ENCODE results near the gene ARHGAP44.

The ARHGAP44 gene

GRCh38 chr17:13005530-13005929, 216.2 kb downstream of the ARHGAP44 start:
- H3K4me3 ChIP-seq (replicated peaks; ENCODE audit: insufficient read depth, low read length) = no peak overlapping the region
- H3K27me3 ChIP-seq (ENCODE audit: insufficient read depth, poor library complexity, severe bottlenecking) = no peaks in the 10 kb centered on the region
- H3K27ac ChIP-seq (replicated peaks) = no peak overlapping the region
- TF ChIP-seq, protein P1, sequence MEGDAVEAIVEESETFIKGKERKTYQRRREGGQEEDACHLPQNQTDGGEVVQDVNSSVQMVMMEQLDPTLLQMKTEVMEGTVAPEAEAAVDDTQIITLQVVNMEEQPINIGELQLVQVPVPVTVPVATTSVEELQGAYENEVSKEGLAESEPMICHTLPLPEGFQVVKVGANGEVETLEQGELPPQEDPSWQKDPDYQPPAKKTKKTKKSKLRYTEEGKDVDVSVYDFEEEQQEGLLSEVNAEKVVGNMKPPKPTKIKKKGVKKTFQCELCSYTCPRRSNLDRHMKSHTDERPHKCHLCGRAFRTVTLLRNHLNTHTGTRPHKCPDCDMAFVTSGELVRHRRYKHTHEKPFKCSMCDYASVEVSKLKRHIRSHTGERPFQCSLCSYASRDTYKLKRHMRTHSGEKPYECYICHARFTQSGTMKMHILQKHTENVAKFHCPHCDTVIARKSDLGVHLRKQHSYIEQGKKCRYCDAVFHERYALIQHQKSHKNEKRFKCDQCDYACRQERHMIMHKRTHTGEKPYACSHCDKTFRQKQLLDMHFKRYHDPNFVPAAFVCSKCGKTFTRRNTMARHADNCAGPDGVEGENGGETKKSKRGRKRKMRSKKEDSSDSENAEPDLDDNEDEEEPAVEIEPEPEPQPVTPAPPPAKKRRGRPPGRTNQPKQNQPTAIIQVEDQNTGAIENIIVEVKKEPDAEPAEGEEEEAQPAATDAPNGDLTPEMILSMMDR (IDR thresholded peaks at IDR 0.05; ENCODE audit: insufficient read depth, low read length) = no peak
- TF ChIP-seq, protein P2, sequence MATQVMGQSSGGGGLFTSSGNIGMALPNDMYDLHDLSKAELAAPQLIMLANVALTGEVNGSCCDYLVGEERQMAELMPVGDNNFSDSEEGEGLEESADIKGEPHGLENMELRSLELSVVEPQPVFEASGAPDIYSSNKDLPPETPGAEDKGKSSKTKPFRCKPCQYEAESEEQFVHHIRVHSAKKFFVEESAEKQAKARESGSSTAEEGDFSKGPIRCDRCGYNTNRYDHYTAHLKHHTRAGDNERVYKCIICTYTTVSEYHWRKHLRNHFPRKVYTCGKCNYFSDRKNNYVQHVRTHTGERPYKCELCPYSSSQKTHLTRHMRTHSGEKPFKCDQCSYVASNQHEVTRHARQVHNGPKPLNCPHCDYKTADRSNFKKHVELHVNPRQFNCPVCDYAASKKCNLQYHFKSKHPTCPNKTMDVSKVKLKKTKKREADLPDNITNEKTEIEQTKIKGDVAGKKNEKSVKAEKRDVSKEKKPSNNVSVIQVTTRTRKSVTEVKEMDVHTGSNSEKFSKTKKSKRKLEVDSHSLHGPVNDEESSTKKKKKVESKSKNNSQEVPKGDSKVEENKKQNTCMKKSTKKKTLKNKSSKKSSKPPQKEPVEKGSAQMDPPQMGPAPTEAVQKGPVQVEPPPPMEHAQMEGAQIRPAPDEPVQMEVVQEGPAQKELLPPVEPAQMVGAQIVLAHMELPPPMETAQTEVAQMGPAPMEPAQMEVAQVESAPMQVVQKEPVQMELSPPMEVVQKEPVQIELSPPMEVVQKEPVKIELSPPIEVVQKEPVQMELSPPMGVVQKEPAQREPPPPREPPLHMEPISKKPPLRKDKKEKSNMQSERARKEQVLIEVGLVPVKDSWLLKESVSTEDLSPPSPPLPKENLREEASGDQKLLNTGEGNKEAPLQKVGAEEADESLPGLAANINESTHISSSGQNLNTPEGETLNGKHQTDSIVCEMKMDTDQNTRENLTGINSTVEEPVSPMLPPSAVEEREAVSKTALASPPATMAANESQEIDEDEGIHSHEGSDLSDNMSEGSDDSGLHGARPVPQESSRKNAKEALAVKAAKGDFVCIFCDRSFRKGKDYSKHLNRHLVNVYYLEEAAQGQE (IDR thresholded peaks at IDR 0.05; ENCODE audit: insufficient replicate concordance, low read depth) = no peak
- TF ChIP-seq GABPA (IDR thresholded peaks at IDR 0.05; ENCODE audit: low read depth) (no peak), POLR2AphosphoS5 (IDR thresholded peaks at IDR 0.05; ENCODE audit: low read depth) (no peak), SPI1 (IDR thresholded peaks at IDR 0.05; ENCODE audit: borderline replicate concordance, low read depth) (no peak)
- no peak for DNase-seq (ENCODE audit: low read depth in 1 of 2, low spot score in 1 of 2)

GRCh38 chr17:13008461-13008860, 219.2 kb downstream of the ARHGAP44 start:
- no peak overlapping the region for H3K27ac ChIP-seq (replicated peaks)
- TF ChIP-seq, protein P2 (IDR thresholded peaks at IDR 0.05; ENCODE audit: insufficient replicate concordance, low read depth) = no peak
- TF ChIP-seq GABPA (IDR thresholded peaks at IDR 0.05; ENCODE audit: low read depth) = no peak
- TF ChIP-seq, protein P1 (IDR thresholded peaks at IDR 0.05; ENCODE audit: insufficient read depth, low read length) = no peak
- TF ChIP-seq SPI1 (IDR thresholded peaks at IDR 0.05; ENCODE audit: borderline replicate concordance, low read depth) = no peak
- no peak for TF ChIP-seq POLR2AphosphoS5 (IDR thresholded peaks at IDR 0.05; ENCODE audit: low read depth)
- no peaks in the 10 kb centered on the region for H3K27me3 ChIP-seq (ENCODE audit: insufficient read depth, poor library complexity, severe bottlenecking)
- DNase-seq (ENCODE audit: low read depth in 1 of 2, low spot score in 1 of 2) = no peak
- H3K4me3 ChIP-seq (replicated peaks; ENCODE audit: insufficient read depth, low read length) = no peak overlapping the region

DNA sequence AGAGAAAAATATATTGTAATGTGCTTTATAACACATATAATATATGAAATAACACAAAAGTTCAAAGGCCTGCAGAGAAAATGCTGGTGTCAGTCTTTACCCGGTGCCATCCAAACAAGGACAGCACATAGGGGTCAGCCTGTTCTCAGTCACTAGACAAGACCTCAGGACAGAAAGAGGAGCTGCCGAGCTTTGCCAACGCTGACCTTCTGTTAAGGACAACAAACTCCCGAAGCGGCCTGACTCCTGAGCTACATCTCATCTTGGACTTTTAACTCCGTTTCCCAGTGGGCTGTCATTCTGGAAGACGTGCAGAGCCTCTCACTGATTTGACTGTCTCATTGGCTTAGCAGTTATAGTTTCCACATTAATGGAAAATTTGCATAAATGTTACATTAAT, 221.7 kb downstream of the ARHGAP44 start:
- TF ChIP-seq GABPA (IDR thresholded peaks at IDR 0.05; ENCODE audit: low read depth) = no peak
- no peak for TF ChIP-seq POLR2AphosphoS5 (IDR thresholded peaks at IDR 0.05; ENCODE audit: low read depth)
- TF ChIP-seq SPI1 (IDR thresholded peaks at IDR 0.05; ENCODE audit: borderline replicate concordance, low read depth) = no peak
- TF ChIP-seq, protein P1 (IDR thresholded peaks at IDR 0.05; ENCODE audit: insufficient read depth, low read length) = no peak
- TF ChIP-seq, protein P2 (IDR thresholded peaks at IDR 0.05; ENCODE audit: insufficient replicate concordance, low read depth) = no peak
- no peak for DNase-seq (ENCODE audit: low read depth in 1 of 2, low spot score in 1 of 2)

More for the DNA sequence above, 221.7 kb downstream of the ARHGAP44 start:
- Histone ChIP-seq H3K27ac (replicated peaks) (no peak overlapping the region), H3K4me3 (replicated peaks; ENCODE audit: insufficient read depth, low read length) (no peak overlapping the region), H3K27me3 (ENCODE audit: insufficient read depth, poor library complexity, severe bottlenecking) (no peaks in the 10 kb centered on the region)
